ENCODE results near the gene CADPS2. TPM values are rescaled to one million over a fixed set of nuclear protein-coding genes. Genes with fewer than 3 reads are reported as not detected.

CADPS2 gene
- polyA plus RNA-seq, 1 donor (not counting 4 experiments of a cell fraction or from before 2014, with no cell fraction given): 0.35 TPM

- no peak overlapping the region for H3K27ac ChIP-seq (ENCODE audit: control insufficient read depth, insufficient read depth, low read length)
- TF ChIP-seq CTCF (optimal IDR thresholded peaks at IDR 0.05 in 1 of 3, IDR thresholded peaks at IDR 0.05 in 1 of 3, conservative IDR thresholded peaks at IDR 0.05 in 1 of 3; ENCODE audit: extremely low read depth in 1 of 3, insufficient read depth in 2 of 3, low read length in 3 of 3) (no peak), EZH2 (IDR thresholded peaks at IDR 0.05; ENCODE audit: low read length) (no peak)
- no peaks in the 10 kb centered on the region for H3K27me3 ChIP-seq (ENCODE audit: control insufficient read depth, extremely low read depth, insufficient read depth, low read length)
- FAIRE-seq (no peak), DNase-seq (ENCODE audit: low read depth, low spot score) (no peak)
- no peak overlapping the region for H3K4me3 ChIP-seq (ENCODE audit: control insufficient read depth in 2 of 3, extremely low read depth in 1 of 3, insufficient read depth in 2 of 3, low read depth in 1 of 3, low read length in 3 of 3)
- dilution Hi-C loops (cut with MboI; ENCODE audit: extremely low pct_ligation_motif_present, low sequenced_read_pairs): no loop called here
- H3K9me1 ChIP-seq (ENCODE audit: control insufficient read depth, extremely low read depth, insufficient read depth, low read length): no peaks in the 10 kb centered on the region
- no peaks in the 10 kb centered on the region for H3K36me3 ChIP-seq (ENCODE audit: control insufficient read depth in 2 of 2, extremely low read depth in 1 of 2, insufficient read depth in 2 of 2, low read length in 2 of 2)
- H3K4me1 ChIP-seq (ENCODE audit: control insufficient read depth, extremely low read depth, insufficient read depth, low read length): no peaks in the 10 kb centered on the region
- H3K4me2 ChIP-seq (ENCODE audit: control insufficient read depth, extremely low read depth, insufficient read depth, low read depth, low read length): no peak overlapping the region
- no peak overlapping the region for H3K9ac ChIP-seq (ENCODE audit: control insufficient read depth, extremely low read depth, insufficient read depth, low read length)
- no peaks in the 10 kb centered on the region for H3K79me2 ChIP-seq (ENCODE audit: control insufficient read depth, insufficient read depth, low read length)
- no peaks in the 10 kb centered on the region for H4K20me1 ChIP-seq (ENCODE audit: control insufficient read depth, extremely low read depth, insufficient read depth, low read length)
- H2AFZ ChIP-seq (ENCODE audit: control insufficient read depth, low read length): no peak overlapping the region
- H3K9me3 ChIP-seq (ENCODE audit: control insufficient read depth, low read depth, low read length): no peaks in the 10 kb centered on the region
These were observed 210.6 kb downstream of the CADPS2 start for GRCh38 chr7:122675621-122676020.

DNA sequence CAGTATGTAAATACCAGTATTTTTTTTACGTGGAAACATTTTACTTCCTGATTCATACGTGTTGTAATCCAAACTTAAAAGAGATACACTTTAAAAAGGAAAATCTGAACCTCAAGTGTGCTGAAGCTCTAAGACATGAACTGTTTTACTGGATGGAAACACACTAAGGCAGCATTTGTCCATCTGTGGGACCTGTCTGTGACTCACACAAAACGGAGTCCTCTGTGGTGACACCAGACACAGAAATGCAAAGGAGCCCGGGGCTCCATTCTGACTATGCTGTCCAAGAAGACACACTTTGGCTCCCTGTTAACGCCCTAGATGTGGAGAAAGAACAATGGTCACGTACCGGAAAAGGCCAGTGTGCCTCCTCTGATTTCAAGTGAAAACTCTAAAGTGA lies 211.2 kb downstream of the CADPS2 start:
- Histone ChIP-seq H3K4me1 (ENCODE audit: control insufficient read depth, extremely low read depth, insufficient read depth, low read length) (no peaks in the 10 kb centered on the region), H2AFZ (ENCODE audit: control insufficient read depth, low read length) (no peak overlapping the region), H3K4me2 (ENCODE audit: control insufficient read depth, extremely low read depth, insufficient read depth, low read depth, low read length) (no peak overlapping the region), H3K9me3 (ENCODE audit: control insufficient read depth, low read depth, low read length) (no peaks in the 10 kb centered on the region), H3K36me3 (ENCODE audit: control insufficient read depth in 2 of 2, extremely low read depth in 1 of 2, insufficient read depth in 2 of 2, low read length in 2 of 2) (no peaks in the 10 kb centered on the region), H3K79me2 (ENCODE audit: control insufficient read depth, insufficient read depth, low read length) (no peaks in the 10 kb centered on the region), H3K27ac (ENCODE audit: control insufficient read depth, insufficient read depth, low read length) (no peak overlapping the region), H3K27me3 (ENCODE audit: control insufficient read depth, extremely low read depth, insufficient read depth, low read length) (no peaks in the 10 kb centered on the region), H3K4me3 (ENCODE audit: control insufficient read depth in 2 of 3, extremely low read depth in 1 of 3, insufficient read depth in 2 of 3, low read depth in 1 of 3, low read length in 3 of 3) (no peak overlapping the region), H3K9ac (ENCODE audit: control insufficient read depth, extremely low read depth, insufficient read depth, low read length) (no peak overlapping the region), H4K20me1 (ENCODE audit: control insufficient read depth, extremely low read depth, insufficient read depth, low read length) (no peaks in the 10 kb centered on the region), H3K9me1 (ENCODE audit: control insufficient read depth, extremely low read depth, insufficient read depth, low read length) (no peaks in the 10 kb centered on the region)
- FAIRE-seq: no peak
- dilution Hi-C loops (cut with MboI; ENCODE audit: extremely low pct_ligation_motif_present, low sequenced_read_pairs): no loop called here
- DNase-seq (ENCODE audit: low read depth, low spot score): no peak
- TF ChIP-seq EZH2 (IDR thresholded peaks at IDR 0.05; ENCODE audit: low read length) (no peak), CTCF (optimal IDR thresholded peaks at IDR 0.05 in 1 of 3, IDR thresholded peaks at IDR 0.05 in 1 of 3, conservative IDR thresholded peaks at IDR 0.05 in 1 of 3; ENCODE audit: extremely low read depth in 1 of 3, insufficient read depth in 2 of 3, low read length in 3 of 3) (no peak)

All from keratinocyte (primary cell).